Epithelial cell of esophagus (primary cell): ENCODE results near the gene AHRR.
A peak's percentile ranks its signal among the peaks of the same experiment; 100 is the strongest.

Experiments
- DNase-seq: peaks from one replicate; pipeline ENCODE4 v3.0.0; 2010; ENCODE audit warnings: low read depth
- H3K4me3 ChIP-seq: 2 replicates; pipeline ENCODE4 v1.5.1; 2011; ENCODE audit warnings: mild to moderate bottlenecking, low read length, control low read depth
- CTCF ChIP-seq: IDR thresholded peaks from 2 replicates; pipeline ENCODE4 v1.5.1; 2011; ENCODE audit warnings: low read depth, mild to moderate bottlenecking, low read length, control low read depth, inconsistent platforms; ENCODE audit not compliant: insufficient read depth; ENCODE audit errors: missing control alignments

The AHRR gene

GRCh38 chr5:422323-423232 lies 101.1 kb downstream of the AHRR start:
- TF ChIP-seq CTCF: no peak
- DNase-seq: no peak
- H3K4me3 ChIP-seq: no peak overlapping the region

GRCh38 chr5:423233-423565 lies 101.7 kb downstream of the AHRR start:
- DNase-seq: no peak
- TF ChIP-seq CTCF: no peak
- H3K4me3 ChIP-seq: no peak overlapping the region

GRCh38 chr5:423626-424261 lies 102.2 kb downstream of the AHRR start:
- no peak for TF ChIP-seq CTCF
- no peak for DNase-seq
- H3K4me3 ChIP-seq: no peak overlapping the region

- no peak overlapping the region for H3K4me3 ChIP-seq
- no peak for TF ChIP-seq CTCF
- DNase-seq: no peak
Measured at GRCh38 chr5:424301-425110, 103.0 kb downstream of the AHRR start.

- no peak for DNase-seq
Measured at GRCh38 chr5:425714-426113, 104.2 kb downstream of the AHRR start.

More at GRCh38 chr5:425714-426113, 104.2 kb downstream of the AHRR start:
- TF ChIP-seq CTCF: peak; percentile 15
- H3K4me3 ChIP-seq: no peak overlapping the region
